GM12801 (cell line): ENCODE data around the gene NFAT5.

ENCODE experiments used
- TF ChIP-seq, protein P1 (sequence below): IDR thresholded peaks from one replicate; pipeline ENCODE4 v1.5.1; 2011; ENCODE audit warnings: control low read depth; ENCODE audit not compliant: insufficient read length; ENCODE audit errors: extremely low read depth

The NFAT5 gene

DNA sequence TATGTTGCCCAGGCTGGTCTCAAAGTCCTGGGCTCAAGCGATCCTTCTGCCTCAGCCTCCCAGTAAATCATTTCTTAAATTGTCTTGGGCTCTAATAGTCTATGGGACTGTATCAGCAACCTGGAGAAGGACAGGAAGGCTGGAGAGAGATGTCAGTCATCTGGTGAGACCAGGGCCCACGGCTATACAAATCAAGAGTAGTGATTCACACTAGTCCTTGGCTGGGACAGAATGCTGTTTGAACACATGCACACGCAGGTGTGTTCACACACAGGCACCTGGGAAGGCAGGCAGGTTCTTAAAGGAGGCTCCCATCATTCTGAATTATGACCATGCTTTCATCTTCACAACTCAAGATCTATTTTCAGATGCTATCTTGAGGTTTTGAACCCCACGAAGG lies 146.5 kb downstream of the NFAT5 start:
- TF ChIP-seq, protein P1, sequence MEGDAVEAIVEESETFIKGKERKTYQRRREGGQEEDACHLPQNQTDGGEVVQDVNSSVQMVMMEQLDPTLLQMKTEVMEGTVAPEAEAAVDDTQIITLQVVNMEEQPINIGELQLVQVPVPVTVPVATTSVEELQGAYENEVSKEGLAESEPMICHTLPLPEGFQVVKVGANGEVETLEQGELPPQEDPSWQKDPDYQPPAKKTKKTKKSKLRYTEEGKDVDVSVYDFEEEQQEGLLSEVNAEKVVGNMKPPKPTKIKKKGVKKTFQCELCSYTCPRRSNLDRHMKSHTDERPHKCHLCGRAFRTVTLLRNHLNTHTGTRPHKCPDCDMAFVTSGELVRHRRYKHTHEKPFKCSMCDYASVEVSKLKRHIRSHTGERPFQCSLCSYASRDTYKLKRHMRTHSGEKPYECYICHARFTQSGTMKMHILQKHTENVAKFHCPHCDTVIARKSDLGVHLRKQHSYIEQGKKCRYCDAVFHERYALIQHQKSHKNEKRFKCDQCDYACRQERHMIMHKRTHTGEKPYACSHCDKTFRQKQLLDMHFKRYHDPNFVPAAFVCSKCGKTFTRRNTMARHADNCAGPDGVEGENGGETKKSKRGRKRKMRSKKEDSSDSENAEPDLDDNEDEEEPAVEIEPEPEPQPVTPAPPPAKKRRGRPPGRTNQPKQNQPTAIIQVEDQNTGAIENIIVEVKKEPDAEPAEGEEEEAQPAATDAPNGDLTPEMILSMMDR, result no peak

DNA sequence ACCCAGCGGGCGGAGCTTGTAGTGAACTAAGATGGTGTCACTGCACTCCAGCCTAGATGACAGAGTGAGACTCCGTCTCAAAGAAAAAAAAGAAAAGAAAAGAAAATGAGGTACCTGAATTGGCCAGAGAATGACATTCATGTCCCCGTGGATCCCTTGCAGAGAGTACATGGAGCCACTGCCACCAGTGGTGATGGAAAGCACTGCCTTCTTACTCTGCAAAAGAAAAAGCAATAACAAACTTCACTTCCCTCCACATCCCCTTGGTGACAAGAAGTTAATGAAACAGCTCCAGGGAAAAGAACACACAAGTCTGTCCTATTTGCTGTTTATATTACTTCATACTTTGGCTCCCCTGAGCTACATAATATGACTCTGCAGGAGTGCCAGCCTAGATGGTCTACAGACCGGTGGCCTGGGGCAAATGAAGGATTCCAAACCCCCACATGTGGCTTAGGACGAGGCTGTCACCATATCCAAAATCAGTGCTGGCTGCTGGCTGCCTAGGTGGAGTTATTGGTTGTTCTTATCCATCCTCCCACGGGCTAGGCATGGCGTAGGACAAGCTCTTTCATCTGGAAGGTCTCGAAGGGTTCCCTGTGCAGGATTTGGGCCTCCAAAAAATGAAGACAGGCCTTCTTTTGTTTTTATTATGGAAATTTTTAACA lies 147.3 kb downstream of the NFAT5 start:
- TF ChIP-seq, protein P1, result no peak

DNA sequence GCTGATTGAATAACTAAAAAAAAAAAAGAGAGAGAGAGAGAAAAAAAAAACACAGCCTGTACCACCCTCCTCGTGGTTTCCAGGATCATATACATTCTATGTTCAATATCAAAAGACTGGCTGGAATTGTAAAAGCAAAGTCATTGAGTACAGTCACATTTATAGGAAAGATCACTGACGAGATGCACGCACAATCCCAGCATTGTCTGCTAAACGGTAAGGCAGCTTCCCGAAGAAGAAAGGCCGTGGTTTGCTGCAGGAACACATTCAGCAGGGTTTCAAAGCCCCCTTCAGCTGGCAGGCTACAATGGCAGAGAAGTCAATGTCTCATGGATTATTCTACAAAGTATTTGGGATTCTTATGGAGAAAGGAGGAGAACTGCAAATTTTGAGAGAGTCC lies 151.3 kb downstream of the NFAT5 start:
- TF ChIP-seq, protein P1, result no peak

DNA sequence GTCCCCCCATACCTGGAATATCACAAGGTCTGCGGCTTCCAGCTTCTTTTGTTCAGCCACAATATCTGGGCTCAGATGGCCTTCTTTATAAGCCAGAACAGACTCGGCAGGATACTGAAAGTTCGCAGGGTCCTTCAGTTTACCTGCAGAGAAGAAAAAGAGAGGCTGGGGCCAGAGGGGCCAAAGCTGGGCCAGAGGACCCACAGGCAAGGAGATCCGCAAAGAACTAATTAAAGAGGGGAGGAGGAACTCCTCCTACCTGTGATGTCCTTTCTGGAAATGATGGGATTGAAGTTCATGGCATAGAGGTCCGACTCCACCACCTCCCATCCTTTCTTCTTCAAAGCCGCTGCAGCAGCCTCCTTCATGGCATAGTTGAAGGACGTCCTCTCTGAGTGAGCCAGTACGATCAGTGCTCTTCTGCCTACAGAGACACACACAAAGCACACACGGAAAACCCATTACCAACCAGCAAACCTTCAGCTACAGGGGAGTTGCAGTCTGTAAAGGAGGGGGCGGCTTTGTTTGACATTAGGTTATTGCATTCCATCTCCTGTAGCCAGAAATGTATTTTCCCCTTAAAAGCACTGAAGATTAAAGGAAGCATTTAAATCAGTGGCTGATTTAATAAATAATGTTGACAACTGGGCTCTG lies 152.5 kb downstream of the NFAT5 start:
- TF ChIP-seq, protein P1, result no peak

DNA sequence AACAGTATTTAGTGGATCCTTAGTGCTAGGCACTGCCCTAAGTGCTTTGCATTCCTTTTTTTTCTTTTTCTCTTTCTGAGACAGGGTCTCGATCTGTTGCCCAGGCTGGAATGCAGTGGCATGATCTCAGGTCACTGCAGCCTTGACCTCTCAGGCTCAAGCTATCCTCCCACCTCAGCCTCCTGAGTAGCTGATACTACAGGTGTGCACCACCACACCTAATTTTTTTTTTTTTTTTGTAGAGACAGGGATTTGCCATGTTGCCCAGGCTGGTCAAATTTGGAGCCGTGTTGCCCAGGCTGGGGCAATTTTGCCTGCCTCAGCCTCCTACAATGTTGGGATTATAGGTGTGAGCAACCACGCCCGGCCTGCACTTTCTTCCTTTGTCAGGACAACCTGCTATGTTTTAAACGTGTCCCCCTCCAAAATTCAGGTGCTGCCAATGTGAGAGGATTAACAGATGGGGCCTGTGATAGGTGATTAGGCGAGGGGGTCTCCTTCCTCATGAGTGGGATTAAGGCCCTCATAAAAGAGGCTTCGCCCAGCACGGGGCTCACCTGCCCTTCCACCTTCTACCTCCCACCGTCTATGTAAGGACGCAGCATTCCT lies 155.2 kb downstream of the NFAT5 start:
- TF ChIP-seq, protein P1, result no peak

DNA sequence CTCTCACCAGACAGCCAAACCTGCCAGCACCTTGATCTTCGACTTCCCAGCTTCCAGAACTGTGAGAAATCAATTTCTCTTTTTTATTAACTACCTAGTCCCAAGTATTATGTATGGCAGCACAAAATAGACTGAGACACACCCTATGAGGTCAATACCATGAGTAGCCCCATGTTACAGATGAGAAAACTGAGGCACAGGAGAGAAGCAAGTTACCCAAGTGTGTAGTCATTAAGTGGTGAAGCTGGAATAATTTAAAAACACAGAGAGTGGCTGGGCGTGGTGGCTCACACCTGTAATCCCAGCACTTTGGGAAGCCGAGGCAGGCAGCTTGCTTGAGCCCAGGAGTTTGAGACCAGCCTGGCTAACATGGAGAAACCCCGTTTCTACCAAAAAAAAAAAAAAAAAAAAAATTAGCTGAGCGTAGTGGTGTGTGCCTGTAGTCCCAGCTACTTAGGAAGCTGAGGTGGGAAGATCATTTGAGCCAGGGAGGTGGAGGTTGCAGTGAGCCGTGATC lies 155.7 kb downstream of the NFAT5 start:
- TF ChIP-seq, protein P1, result no peak

DNA sequence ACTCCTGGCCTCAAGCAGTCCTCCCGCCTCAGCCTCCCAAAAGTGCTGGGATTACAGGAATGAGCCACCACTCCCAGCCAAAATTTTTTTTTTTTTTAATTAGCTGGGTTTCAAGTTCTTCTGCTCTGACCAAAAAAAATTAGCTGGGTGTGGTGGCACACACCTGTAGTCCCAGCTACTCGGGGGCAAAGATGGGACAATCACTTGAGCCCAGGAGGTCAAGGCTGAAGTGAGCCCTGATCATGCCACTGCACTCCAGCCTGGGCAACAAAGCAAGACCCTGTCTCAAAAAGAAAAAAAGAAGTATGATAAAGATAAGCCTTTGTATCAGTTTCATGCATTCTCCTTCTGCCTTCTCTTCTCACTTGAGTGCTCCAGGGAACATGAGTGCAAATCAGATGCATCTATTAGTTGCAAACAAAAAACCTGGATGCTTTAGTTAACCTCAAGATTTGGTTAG lies 158.7 kb downstream of the NFAT5 start:
- TF ChIP-seq, protein P1, result no peak
